NCI-H187 treated with DMSO at 0.1 percent for 48 hours (cell line): ENCODE results near the gene TRAPPC12.
A peak's percentile ranks its signal among the peaks of the same experiment; 100 is the strongest.
"Not testable (repeated sequence)": the region's sequence is repeated elsewhere in the genome, so short reads cannot be mapped to it uniquely, and the experiment has no call there.

ENCODE experiments used
- DNase-seq: peaks from one replicate; lab custom pipeline; 2025; lab: John Stamatoyannopoulos, UW

Gene TRAPPC12

GRCh38 chr2:3432693-3433338 is 53.3 kb downstream of the TRAPPC12 start:
- DNase-seq: no peak

DNA sequence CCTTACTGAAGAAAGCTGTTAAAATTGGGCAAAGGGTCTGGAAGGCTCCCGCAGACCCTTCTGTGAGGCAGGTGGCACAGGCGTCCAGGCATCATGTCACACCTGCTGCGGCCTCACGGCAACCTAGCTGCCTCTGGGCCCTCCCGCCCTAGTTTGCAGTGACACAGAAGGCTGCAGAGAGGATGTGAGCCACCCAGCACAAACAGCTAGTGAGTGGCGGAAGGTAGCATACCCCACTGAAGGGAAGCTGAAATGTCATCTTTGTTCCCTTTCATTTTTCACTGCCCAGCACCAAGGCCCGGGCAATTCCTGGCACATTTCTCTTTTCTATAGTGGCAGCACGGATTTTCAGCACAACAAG is 53.8 kb downstream of the TRAPPC12 start:
- DNase-seq: peak; percentile 40

GRCh38 chr2:3433776-3434400 is 54.4 kb downstream of the TRAPPC12 start:
- no peak for DNase-seq

GRCh38 chr2:3434654-3435053 is 55.2 kb downstream of the TRAPPC12 start:
- DNase-seq: no peak

DNA sequence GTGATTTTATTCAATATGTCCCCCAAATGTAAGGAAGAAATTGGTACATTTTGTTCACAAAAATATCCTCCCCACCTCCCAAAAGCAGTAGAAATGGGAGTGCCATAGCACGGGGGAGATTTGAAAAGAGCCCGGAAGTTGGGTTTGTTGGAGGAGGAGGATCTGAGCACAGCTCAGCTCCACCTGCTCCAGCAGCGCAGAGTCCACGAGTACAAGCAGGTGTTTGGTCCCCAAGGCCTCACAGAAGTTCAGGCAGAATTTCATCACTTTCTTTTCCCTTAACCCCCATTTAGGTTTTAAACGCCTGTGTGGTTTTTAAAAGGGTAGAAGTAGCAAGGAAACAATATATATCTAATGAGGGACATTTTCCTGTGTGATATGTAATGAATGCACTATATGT is 56.0 kb downstream of the TRAPPC12 start:
- DNase-seq: peak; percentile 46

DNA sequence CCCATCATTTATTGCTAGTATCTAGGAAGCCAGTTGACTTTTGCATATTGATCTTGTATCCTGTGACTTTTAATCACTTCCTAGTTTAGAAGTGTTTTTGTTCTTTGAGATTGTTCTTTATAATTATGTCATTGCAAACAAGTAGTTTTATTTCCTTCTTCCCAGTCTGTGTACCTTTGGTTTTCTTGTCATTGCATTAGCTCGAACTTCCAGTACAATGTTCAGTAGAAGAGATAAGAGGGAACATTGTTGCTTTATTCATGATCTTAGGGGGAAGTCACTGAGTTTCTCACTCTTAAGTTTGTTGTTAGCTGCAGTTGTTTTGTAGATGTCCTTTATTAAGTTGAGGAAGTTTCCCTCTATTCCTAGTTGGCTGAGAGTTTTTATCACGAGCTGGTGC is 61.0 kb downstream of the TRAPPC12 start:
- DNase-seq: no peak

GRCh38 chr2:3441465-3441864 is 62.0 kb downstream of the TRAPPC12 start:
- no peak for DNase-seq

GRCh38 chr2:3442185-3442584 is 62.7 kb downstream of the TRAPPC12 start:
- DNase-seq: no peak

DNA sequence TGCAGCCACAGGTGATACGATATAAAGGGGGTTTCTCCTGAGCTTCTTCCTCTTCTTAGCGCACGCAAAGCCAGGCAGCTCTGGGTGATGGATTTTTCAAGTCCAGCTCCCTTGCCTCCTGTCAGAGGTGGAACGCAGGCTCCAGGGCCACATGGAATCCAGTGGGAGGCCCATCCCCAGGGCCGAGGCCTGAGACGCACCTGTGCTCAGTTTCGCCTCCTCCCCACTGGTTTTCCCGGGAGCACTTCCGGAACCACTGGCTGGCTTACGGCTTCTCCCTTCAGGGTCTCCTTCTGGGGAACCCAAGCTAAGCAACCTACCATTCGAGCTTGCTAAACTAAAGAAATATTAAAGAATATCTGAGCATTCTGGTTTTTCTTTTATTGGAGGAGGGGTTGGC is 63.6 kb downstream of the TRAPPC12 start:
- DNase-seq: no peak

- no peak for DNase-seq
Observed at GRCh38 chr2:3443506-3444084, 64.1 kb downstream of the TRAPPC12 start.

DNA sequence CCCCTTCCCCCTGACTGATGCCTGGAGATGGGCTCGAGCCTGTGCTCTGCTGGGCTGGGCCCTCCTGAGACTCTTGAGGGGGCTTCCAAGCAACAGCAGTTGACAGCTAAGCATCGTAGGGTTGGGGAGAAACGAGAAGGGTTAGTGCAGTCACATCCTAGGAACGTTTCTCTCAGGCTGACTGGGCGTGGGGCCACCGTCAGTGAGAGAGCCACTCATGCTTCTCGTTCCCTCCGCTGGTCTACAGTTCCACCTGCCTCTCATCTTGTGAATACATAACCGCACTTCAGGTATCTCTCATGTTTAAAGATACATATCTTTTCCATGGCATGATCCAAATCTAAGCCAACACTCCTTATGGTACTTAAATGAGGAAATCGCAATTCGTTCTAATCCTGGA is 66.4 kb downstream of the TRAPPC12 start:
- peak; percentile 93 for DNase-seq

DNA sequence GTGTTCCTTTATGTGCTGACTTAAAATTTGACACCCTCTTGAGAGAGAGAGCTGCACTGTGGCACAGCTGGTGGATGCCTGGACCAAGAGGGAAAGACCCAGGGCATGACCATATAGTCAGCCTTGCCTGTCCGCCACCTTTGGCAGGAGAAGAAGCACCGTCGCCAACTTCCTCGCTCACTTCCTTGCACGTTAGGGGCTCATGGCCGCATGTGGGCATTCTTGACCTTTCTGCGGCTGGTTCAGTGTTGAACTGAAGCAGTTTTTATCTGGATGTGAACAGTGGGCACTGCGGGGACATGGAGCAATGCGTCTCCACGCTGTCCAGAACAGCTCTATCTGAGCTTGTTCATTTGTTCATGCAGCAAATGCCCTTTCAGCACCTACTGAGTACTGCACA is 66.9 kb downstream of the TRAPPC12 start:
- DNase-seq: peak; percentile 80

DNA sequence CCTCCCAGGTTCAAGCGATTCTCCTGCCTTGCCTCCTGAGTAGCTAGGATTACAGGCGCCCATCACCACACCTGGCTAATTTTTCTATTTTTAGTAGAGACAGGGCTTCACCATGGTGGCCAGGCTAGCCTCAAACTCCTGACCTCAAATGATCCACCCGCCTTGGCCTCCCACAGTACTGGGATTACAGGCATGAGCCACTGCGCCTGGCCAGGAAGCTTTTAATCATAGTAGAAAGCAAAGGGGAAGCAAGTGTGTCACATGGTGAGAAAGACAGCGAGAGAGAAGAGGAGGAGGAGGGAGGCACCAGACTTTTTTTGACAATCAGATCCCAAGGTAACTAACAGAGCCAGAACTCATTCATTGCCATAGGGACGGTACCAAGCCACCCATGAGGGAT is 67.7 kb downstream of the TRAPPC12 start:
- DNase-seq: not testable (repeated sequence)

DNA sequence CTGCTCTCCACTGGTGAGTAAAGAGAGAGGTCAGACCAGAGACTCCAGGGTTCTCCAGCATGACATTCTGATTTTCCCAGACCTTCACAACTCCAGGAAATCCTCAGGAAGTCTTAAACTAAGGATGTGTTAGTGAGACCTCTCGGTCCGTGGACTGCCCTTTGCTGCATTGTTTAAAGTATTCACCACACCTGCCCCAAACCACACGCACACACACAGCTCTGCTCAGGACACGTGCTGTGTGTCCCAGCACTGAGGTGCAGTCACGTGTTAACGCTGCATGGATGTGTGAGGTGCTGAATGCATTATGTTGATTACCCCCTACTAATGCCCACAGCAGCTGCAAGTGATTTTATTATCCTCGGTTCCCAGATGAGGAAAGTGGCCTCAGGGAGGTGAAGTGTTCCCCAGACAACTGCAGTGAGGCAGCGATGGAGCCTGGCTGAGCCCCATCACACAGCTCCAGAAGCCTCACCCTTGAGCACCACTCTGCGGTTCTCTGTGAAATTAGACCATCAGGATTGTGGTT is 68.4 kb downstream of the TRAPPC12 start:
- DNase-seq: peak; percentile 95

GRCh38 chr2:3448441-3448911 is 69.0 kb downstream of the TRAPPC12 start:
- DNase-seq: not testable (repeated sequence)

GRCh38 chr2:3449086-3449485 is 69.6 kb downstream of the TRAPPC12 start:
- DNase-seq: peak; percentile 78

DNA sequence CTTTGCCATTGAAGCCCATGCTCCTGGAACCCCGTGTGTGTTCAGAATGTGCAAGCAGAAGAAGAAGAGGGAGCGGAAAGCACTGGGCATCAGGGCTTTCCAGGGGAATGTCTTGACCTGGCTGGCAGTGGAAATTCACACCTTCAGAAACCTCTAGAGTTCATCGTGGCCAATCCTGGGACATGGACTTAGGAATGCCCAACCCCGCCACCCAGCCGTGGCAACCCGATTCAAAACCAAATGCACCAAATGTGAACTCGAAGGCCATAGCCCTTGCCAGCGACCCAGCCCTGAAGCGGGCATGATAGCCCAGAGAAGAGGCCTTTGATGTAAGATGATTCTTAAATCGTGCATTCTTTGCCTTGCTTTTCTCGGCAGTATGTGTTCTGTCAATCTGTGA is 70.4 kb downstream of the TRAPPC12 start:
- no peak for DNase-seq

DNA sequence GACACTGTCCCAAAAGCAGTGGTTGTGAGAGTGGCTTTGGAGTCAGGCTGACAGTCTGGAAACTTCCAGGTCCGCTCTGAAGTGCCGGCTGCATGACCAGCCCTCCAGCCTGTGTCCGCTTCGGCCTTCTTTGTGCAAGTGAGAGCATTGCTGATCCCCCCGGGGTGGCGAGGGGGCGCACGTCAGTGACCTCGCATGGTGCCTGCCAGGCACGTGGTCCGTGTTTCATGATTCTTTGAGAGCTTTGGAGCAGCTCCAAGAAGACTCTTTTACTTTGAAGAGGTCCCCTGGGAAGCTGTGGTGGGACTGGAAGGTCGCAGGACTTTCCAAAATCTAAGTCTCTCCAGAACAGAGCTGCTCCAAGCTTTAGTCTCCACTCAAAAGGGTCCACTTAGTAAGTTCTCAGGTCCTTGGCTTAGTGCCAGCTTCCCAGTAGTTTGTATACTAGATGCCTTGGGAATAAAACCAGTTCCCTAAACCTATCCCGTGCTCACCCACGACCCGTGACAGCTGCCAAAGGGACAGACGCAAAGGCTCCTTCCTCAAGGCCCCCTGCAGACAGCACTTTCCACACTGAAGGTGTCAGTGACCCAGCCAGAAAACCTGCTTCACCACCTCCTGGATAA is 71.0 kb downstream of the TRAPPC12 start:
- no peak for DNase-seq

DNA sequence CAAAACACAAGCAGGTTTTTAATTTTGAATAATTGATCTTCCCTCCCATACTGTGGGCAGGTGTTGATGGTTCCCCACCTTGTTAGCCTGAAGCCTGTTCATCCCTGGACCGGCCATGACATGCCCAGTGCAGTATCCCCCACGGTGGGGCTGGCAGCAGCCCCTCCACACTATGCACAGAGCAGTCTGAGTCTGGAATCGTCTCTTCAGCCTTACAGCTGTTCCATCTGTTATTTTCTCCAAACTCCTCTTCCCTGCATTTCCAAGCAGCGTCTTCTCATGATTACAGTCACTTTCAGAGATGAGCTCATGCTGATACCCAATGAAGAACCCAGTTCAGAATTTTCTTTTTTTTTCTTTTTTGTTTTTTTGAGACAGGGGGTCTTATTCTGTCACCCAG is 71.7 kb downstream of the TRAPPC12 start:
- DNase-seq: no peak

DNA sequence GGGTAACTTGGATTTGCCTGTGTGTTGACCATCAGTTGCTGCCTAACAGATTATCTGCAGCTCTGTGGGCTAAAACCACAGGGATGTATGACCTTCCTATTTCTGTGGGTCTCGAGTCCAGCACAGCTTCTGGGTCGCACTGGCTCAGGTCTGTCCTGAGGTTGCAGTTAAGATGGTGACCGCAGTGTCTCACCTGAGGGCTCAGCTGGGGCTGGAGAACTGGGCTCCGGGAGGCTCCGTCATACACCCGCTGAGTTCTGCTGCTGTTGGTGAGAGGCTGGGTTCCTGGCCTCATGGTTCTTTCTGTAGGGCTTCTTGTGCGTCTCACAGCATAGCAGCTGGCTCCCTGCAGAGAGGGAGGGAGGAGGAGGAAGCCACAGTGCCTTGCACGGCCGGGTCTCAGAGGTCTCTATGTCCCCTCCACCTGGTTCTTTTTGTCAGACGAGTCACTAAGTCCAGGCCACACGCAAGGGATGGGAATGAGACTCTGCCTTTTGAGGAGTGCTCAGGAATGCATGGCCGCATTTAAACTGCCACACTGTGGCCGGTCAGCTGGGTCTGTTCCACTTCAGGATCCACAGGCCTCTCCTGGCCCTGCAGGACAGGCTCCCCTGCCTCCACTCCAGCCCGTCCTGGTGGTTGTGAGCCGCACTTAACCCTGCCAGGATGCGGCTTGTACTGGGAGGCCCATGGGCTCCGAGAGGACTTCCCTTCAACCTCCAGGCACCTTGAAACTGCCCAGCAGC is 72.6 kb downstream of the TRAPPC12 start:
- DNase-seq: no peak

GRCh38 chr2:3453190-3453999 is 73.9 kb downstream of the TRAPPC12 start:
- no peak for DNase-seq
